Stimulated activated naive CD8-positive, alpha-beta T cell treated with anti-CD3 and anti-CD28 coated beads, Interleukin-15, Interleukin-2, amounts not matched to agents 100 ng/mL and 50 ng/mL, for 24 hours (primary cell): ENCODE results near the gene DNAJC8.

ENCODE experiments used
- H3K27ac Mint-ChIP-seq: one replicate; pipeline ENCODE4 v1.8.0; 2021; ENCODE audit warnings: mild to moderate bottlenecking, mixed read lengths
- H3K27me3 Mint-ChIP-seq: one replicate; pipeline ENCODE4 v1.8.0; 2021; ENCODE audit warnings: mixed read lengths
- H3K36me3 Mint-ChIP-seq: one replicate; pipeline ENCODE4 v1.8.0; 2021; ENCODE audit warnings: low read depth, mixed read lengths
- H3K4me1 Mint-ChIP-seq: one replicate; pipeline ENCODE4 v1.8.0; 2021; ENCODE audit warnings: low read depth, mixed read lengths
- H3K4me3 Mint-ChIP-seq: one replicate; pipeline ENCODE4 v1.8.0; 2021; ENCODE audit warnings: mild to moderate bottlenecking, mixed read lengths
- H3K9me3 Mint-ChIP-seq: one replicate; pipeline ENCODE4 v1.8.0; 2021; ENCODE audit warnings: mixed read lengths

The DNAJC8 gene

GRCh38 chr1:28259934-28260802 is 27.3 kb upstream of the DNAJC8 start:
- Mint-ChIP-seq H3K4me1 (peaks cover 49% of the 10 kb centered on the region), H3K9me3 (no peaks in the 10 kb centered on the region)

GRCh38 chr1:28259252-28259933 is 26.6 kb upstream of the DNAJC8 start, which contains the start of gene SESN2:
Gene SESN2 (plus strand): TSS chr1:28259518. CDS start chr1:28259848, 330 bp downstream.
- peaks cover 8% of the 10 kb centered on the region for H3K36me3 Mint-ChIP-seq

More at GRCh38 chr1:28259934-28260802, 27.3 kb upstream of the DNAJC8 start:
- Mint-ChIP-seq H3K36me3 (peaks cover 8% of the 10 kb centered on the region), H3K27me3 (no peaks in the 10 kb centered on the region), H3K27ac (peak overlapping the region; percentile 61), H3K4me3 (peak overlapping the region; percentile 79)

GRCh38 chr1:28258628-28259251 is 25.9 kb upstream of the DNAJC8 start:
- peak overlapping the region; percentile 99 for H3K27ac Mint-ChIP-seq
- H3K4me1 Mint-ChIP-seq = peaks cover 49% of the 10 kb centered on the region
- no peaks in the 10 kb centered on the region for H3K27me3 Mint-ChIP-seq
- H3K36me3 Mint-ChIP-seq = peaks cover 8% of the 10 kb centered on the region
- H3K9me3 Mint-ChIP-seq = no peaks in the 10 kb centered on the region
- H3K4me3 Mint-ChIP-seq = peak overlapping the region; percentile 79

More at GRCh38 chr1:28259252-28259933, 26.6 kb upstream of the DNAJC8 start, which contains the start of gene SESN2:
- Mint-ChIP-seq H3K4me1 (peaks cover 49% of the 10 kb centered on the region), H3K9me3 (no peaks in the 10 kb centered on the region), H3K27ac (peak within 1 kb of the TSS; percentile 99), H3K27me3 (no peaks in the 10 kb centered on the region), H3K4me3 (peak within 1 kb of the TSS; percentile 79)

- H3K4me3 Mint-ChIP-seq = no peak overlapping the region
- H3K4me1 Mint-ChIP-seq = peaks cover 44% of the 10 kb centered on the region
- peak overlapping the region; percentile 99 for H3K27ac Mint-ChIP-seq
Measured at GRCh38 chr1:28257736-28258135, 24.9 kb upstream of the DNAJC8 start.

GRCh38 chr1:28256197-28256827 is 23.5 kb upstream of the DNAJC8 start:
- no peaks in the 10 kb centered on the region for H3K9me3 Mint-ChIP-seq
- no peaks in the 10 kb centered on the region for H3K27me3 Mint-ChIP-seq
- no peak overlapping the region for H3K27ac Mint-ChIP-seq
- H3K4me3 Mint-ChIP-seq = peak overlapping the region; percentile 27
- H3K4me1 Mint-ChIP-seq = peaks cover 34% of the 10 kb centered on the region
- peaks cover 7% of the 10 kb centered on the region for H3K36me3 Mint-ChIP-seq

More at GRCh38 chr1:28257736-28258135, 24.9 kb upstream of the DNAJC8 start:
- H3K27me3 Mint-ChIP-seq = no peaks in the 10 kb centered on the region
- no peaks in the 10 kb centered on the region for H3K9me3 Mint-ChIP-seq
- peaks cover 8% of the 10 kb centered on the region for H3K36me3 Mint-ChIP-seq

GRCh38 chr1:28249866-28250295 is 17.1 kb upstream of the DNAJC8 start:
- Mint-ChIP-seq H3K27ac (peak overlapping the region; percentile 95), H3K9me3 (no peaks in the 10 kb centered on the region), H3K4me3 (no peak overlapping the region), H3K36me3 (no peaks in the 10 kb centered on the region), H3K4me1 (peaks cover 38% of the 10 kb centered on the region), H3K27me3 (no peaks in the 10 kb centered on the region)

- Mint-ChIP-seq H3K36me3 (no peaks in the 10 kb centered on the region), H3K9me3 (no peaks in the 10 kb centered on the region), H3K27me3 (no peaks in the 10 kb centered on the region), H3K4me3 (peak overlapping the region; percentile 98), H3K4me1 (peaks cover 45% of the 10 kb centered on the region), H3K27ac (peak overlapping the region; percentile 95)
Measured at GRCh38 chr1:28249013-28249865, 16.4 kb upstream of the DNAJC8 start.

GRCh38 chr1:28248273-28249012 is 15.6 kb upstream of the DNAJC8 start:
- Mint-ChIP-seq H3K27me3 (no peaks in the 10 kb centered on the region), H3K27ac (peak overlapping the region; percentile 95), H3K9me3 (no peaks in the 10 kb centered on the region), H3K4me3 (peak overlapping the region; percentile 98), H3K36me3 (peaks cover 3% of the 10 kb centered on the region), H3K4me1 (peaks cover 52% of the 10 kb centered on the region)

GRCh38 chr1:28247612-28248272 is 14.9 kb upstream of the DNAJC8 start:
- Mint-ChIP-seq H3K27ac (peak overlapping the region; percentile 75), H3K27me3 (no peaks in the 10 kb centered on the region), H3K4me3 (peak overlapping the region; percentile 98), H3K4me1 (peaks cover 56% of the 10 kb centered on the region), H3K9me3 (no peaks in the 10 kb centered on the region), H3K36me3 (peaks cover 3% of the 10 kb centered on the region)

- Mint-ChIP-seq H3K36me3 (peaks cover 3% of the 10 kb centered on the region), H3K27ac (peak overlapping the region; percentile 99), H3K27me3 (no peaks in the 10 kb centered on the region), H3K9me3 (no peaks in the 10 kb centered on the region), H3K4me1 (peaks cover 58% of the 10 kb centered on the region), H3K4me3 (peak overlapping the region; percentile 98)
Measured at GRCh38 chr1:28246427-28246832, 13.6 kb upstream of the DNAJC8 start.

- H3K4me1 Mint-ChIP-seq = peaks cover 54% of the 10 kb centered on the region
- H3K4me3 Mint-ChIP-seq = peak overlapping the region; percentile 73
- H3K27me3 Mint-ChIP-seq = no peaks in the 10 kb centered on the region
- no peaks in the 10 kb centered on the region for H3K9me3 Mint-ChIP-seq
- H3K36me3 Mint-ChIP-seq = peaks cover 3% of the 10 kb centered on the region
- H3K27ac Mint-ChIP-seq = peak overlapping the region; percentile 88
Measured at GRCh38 chr1:28244549-28245251, 11.9 kb upstream of the DNAJC8 start.

- H3K27me3 Mint-ChIP-seq = no peaks in the 10 kb centered on the region
- H3K27ac Mint-ChIP-seq = peak overlapping the region; percentile 88
- H3K4me1 Mint-ChIP-seq = peaks cover 45% of the 10 kb centered on the region
- peak overlapping the region; percentile 67 for H3K4me3 Mint-ChIP-seq
- peaks cover 3% of the 10 kb centered on the region for H3K36me3 Mint-ChIP-seq
- no peaks in the 10 kb centered on the region for H3K9me3 Mint-ChIP-seq
Measured at GRCh38 chr1:28243685-28244311, 11.0 kb upstream of the DNAJC8 start.
